ENCODE data around the gene ID2.

The ID2 gene

DNA sequence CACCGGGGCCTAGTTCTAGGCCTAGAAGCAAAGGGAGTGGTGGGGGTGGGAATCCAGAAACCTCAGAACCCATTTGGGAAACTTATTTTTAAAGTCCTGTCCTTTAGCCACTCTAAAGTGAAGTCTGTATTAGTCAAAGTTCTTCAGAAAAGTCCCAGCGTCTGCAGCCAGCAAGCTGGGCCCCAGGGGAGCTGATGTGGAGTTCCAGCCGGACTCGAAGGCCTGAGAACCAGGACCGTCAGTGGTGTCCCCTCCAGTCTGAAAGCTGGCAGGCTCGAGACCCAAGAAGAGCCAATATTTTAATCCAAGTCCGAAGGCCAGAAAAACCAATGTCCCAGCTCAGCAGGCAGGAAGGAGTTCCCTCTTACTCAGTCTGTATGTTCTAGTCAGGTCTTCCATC, 32.4 kb downstream of the ID2 start:
- H3K9ac ChIP-seq (ENCODE audit: low read depth, low read length, poor library complexity, severe bottlenecking), result no peak overlapping the region
- H3K4me1 ChIP-seq (ENCODE audit: insufficient read depth, low read length, poor library complexity, severe bottlenecking), result no peaks in the 10 kb centered on the region
- no peaks in the 10 kb centered on the region for H3K9me2 ChIP-seq (replicated peaks; ENCODE audit: low read depth, low read length)
- no peaks in the 10 kb centered on the region for H3K9me3 ChIP-seq (ENCODE audit: insufficient read depth, low read depth, low read length)
- TF ChIP-seq, protein P1, sequence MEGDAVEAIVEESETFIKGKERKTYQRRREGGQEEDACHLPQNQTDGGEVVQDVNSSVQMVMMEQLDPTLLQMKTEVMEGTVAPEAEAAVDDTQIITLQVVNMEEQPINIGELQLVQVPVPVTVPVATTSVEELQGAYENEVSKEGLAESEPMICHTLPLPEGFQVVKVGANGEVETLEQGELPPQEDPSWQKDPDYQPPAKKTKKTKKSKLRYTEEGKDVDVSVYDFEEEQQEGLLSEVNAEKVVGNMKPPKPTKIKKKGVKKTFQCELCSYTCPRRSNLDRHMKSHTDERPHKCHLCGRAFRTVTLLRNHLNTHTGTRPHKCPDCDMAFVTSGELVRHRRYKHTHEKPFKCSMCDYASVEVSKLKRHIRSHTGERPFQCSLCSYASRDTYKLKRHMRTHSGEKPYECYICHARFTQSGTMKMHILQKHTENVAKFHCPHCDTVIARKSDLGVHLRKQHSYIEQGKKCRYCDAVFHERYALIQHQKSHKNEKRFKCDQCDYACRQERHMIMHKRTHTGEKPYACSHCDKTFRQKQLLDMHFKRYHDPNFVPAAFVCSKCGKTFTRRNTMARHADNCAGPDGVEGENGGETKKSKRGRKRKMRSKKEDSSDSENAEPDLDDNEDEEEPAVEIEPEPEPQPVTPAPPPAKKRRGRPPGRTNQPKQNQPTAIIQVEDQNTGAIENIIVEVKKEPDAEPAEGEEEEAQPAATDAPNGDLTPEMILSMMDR (conservative IDR thresholded peaks at IDR 0.05; ENCODE audit: low read length), result no peak
- TF ChIP-seq EZH2phosphoT487 (IDR thresholded peaks at IDR 0.05; ENCODE audit: borderline replicate concordance), result no peak
- no peaks in the 10 kb centered on the region for H4K20me1 ChIP-seq (ENCODE audit: insufficient read depth, low read length, poor library complexity, severe bottlenecking)
- H3F3A ChIP-seq (ENCODE audit: low read depth), result no peaks in the 10 kb centered on the region
- no peaks in the 10 kb centered on the region for H3K79me2 ChIP-seq (ENCODE audit: insufficient read depth, low read length)
- no peak overlapping the region for H3K4me2 ChIP-seq (ENCODE audit: low read depth, low read length, poor library complexity, severe bottlenecking)
- H3K36me3 ChIP-seq (ENCODE audit: insufficient read depth, low read length), result no peaks in the 10 kb centered on the region
- no peak overlapping the region for H2AFZ ChIP-seq (ENCODE audit: low read length)
- no peaks in the 10 kb centered on the region for H3K27me3 ChIP-seq (ENCODE audit: insufficient read depth, low read length, poor library complexity, severe bottlenecking)
- H3K4me3 ChIP-seq (ENCODE audit: low read length, poor library complexity, severe bottlenecking), result no peak overlapping the region

DNA sequence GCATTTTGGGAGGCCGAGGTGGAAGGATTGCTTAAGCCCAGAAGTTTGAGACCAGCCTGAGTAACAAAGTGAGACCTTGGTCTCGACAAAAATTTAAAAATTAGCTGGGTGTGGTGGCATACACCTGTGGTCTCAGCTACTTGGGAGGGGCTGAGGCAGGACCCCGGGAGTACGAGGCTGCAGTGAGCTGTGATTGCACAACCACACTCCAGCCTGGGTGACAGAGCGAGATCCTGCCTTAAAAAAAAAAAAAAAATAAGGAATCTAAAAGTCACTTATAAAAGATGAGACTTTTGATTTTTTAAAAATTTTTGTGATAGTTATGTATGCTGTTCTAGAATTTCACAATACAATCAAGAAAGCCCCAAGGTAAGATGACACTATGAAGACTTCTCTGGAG, 33.1 kb downstream of the ID2 start:
- Histone ChIP-seq H3K4me2 (ENCODE audit: low read depth, low read length, poor library complexity, severe bottlenecking) (no peak overlapping the region), H3K79me2 (ENCODE audit: insufficient read depth, low read length) (no peaks in the 10 kb centered on the region), H3K36me3 (ENCODE audit: insufficient read depth, low read length) (no peaks in the 10 kb centered on the region), H3K9me3 (ENCODE audit: insufficient read depth, low read depth, low read length) (no peaks in the 10 kb centered on the region), H3K9me2 (replicated peaks; ENCODE audit: low read depth, low read length) (no peaks in the 10 kb centered on the region), H3K27me3 (ENCODE audit: insufficient read depth, low read length, poor library complexity, severe bottlenecking) (no peaks in the 10 kb centered on the region), H3F3A (ENCODE audit: low read depth) (no peaks in the 10 kb centered on the region), H3K4me3 (ENCODE audit: low read length, poor library complexity, severe bottlenecking) (no peak overlapping the region), H3K4me1 (ENCODE audit: insufficient read depth, low read length, poor library complexity, severe bottlenecking) (no peaks in the 10 kb centered on the region), H4K20me1 (ENCODE audit: insufficient read depth, low read length, poor library complexity, severe bottlenecking) (no peaks in the 10 kb centered on the region), H2AFZ (ENCODE audit: low read length) (no peak overlapping the region), H3K9ac (ENCODE audit: low read depth, low read length, poor library complexity, severe bottlenecking) (no peak overlapping the region)
- no peak for TF ChIP-seq EZH2phosphoT487 (IDR thresholded peaks at IDR 0.05; ENCODE audit: borderline replicate concordance)
- TF ChIP-seq, protein P1 (conservative IDR thresholded peaks at IDR 0.05; ENCODE audit: low read length), result no peak

- H3K9me2 ChIP-seq (replicated peaks; ENCODE audit: low read depth, low read length), result no peaks in the 10 kb centered on the region
- no peaks in the 10 kb centered on the region for H3F3A ChIP-seq (ENCODE audit: low read depth)
- no peaks in the 10 kb centered on the region for H3K36me3 ChIP-seq (ENCODE audit: insufficient read depth, low read length)
- no peaks in the 10 kb centered on the region for H3K27me3 ChIP-seq (ENCODE audit: insufficient read depth, low read length, poor library complexity, severe bottlenecking)
- no peak overlapping the region for H3K4me3 ChIP-seq (ENCODE audit: low read length, poor library complexity, severe bottlenecking)
- no peak overlapping the region for H2AFZ ChIP-seq (ENCODE audit: low read length)
- no peak overlapping the region for H3K4me2 ChIP-seq (ENCODE audit: low read depth, low read length, poor library complexity, severe bottlenecking)
- no peak overlapping the region for H3K9ac ChIP-seq (ENCODE audit: low read depth, low read length, poor library complexity, severe bottlenecking)
- no peaks in the 10 kb centered on the region for H3K9me3 ChIP-seq (ENCODE audit: insufficient read depth, low read depth, low read length)
- no peaks in the 10 kb centered on the region for H4K20me1 ChIP-seq (ENCODE audit: insufficient read depth, low read length, poor library complexity, severe bottlenecking)
- H3K79me2 ChIP-seq (ENCODE audit: insufficient read depth, low read length), result no peaks in the 10 kb centered on the region
- TF ChIP-seq EZH2phosphoT487 (IDR thresholded peaks at IDR 0.05; ENCODE audit: borderline replicate concordance), result no peak
- TF ChIP-seq, protein P1 (conservative IDR thresholded peaks at IDR 0.05; ENCODE audit: low read length), result no peak
- H3K4me1 ChIP-seq (ENCODE audit: insufficient read depth, low read length, poor library complexity, severe bottlenecking), result no peaks in the 10 kb centered on the region
These were observed 37.7 kb downstream of the ID2 start for GRCh38 chr2:8719528-8719927.

Measured in Loucy (cell line).